Vagina (tissue), 2 donors: ENCODE measurements around the gene MGLL. TPM values are rescaled to one million over a fixed set of nuclear protein-coding genes. Genes with fewer than 3 reads are reported as not detected.
"Not testable (repeated sequence)": the region's sequence is repeated elsewhere in the genome, so short reads cannot be mapped to it uniquely, and the experiment has no call there.

ENCODE experiments used
- DNase-seq, 2 donors: peaks; one replicate each; pipeline ENCODE4 v3.0.0-alpha.2; 2017; ENCODE audit errors: extremely low spot score in 2 of 2
- H3K27ac ChIP-seq: fragments of 200-600 bp; sonication (generic); one replicate; pipeline ENCODE4 v1.5.1; 2019
- H3K27me3 ChIP-seq: fragments of 200-600 bp; sonication (generic); one replicate; pipeline ENCODE4 v1.5.1; 2019
- H3K36me3 ChIP-seq, 2 donors: fragments of 200-600 bp; sonication (generic); one replicate each; pipeline ENCODE4 v1.5.1; 2017 to 2019
- H3K4me1 ChIP-seq: fragments of 200-600 bp; sonication (generic); one replicate; pipeline ENCODE4 v1.5.1; 2019
- H3K4me3 ChIP-seq, 2 donors: fragments of 200-600 bp; sonication (generic); 1 replicate in 1 of 2; 2 replicates in 1 of 2; pipeline ENCODE4 v1.5.1; 2016 to 2019
- H3K9me3 ChIP-seq: fragments of 200-600 bp; sonication (generic); one replicate; pipeline ENCODE4 v1.5.1; 2019
- CTCF ChIP-seq, 3 experiments: fragments of 450-650 bp in 2 of 3; fragments of 200-600 bp in 1 of 3; sonication (generic) in 1 of 3; IDR thresholded peaks; one replicate each; pipeline ENCODE4 v1.5.1; 2017 to 2019; ENCODE audit warnings: antibody characterized with exemption in 3 of 3, mild to moderate bottlenecking in 2 of 3, moderate library complexity in 2 of 3
- POLR2A ChIP-seq, 2 donors: fragments of 450-650 bp; IDR thresholded peaks; one replicate each; pipeline ENCODE4 v1.6.1; 2017; ENCODE audit warnings: antibody characterized with exemption in 2 of 2, mild to moderate bottlenecking in 2 of 2, moderate library complexity in 2 of 2
- POLR2AphosphoS5 ChIP-seq, 2 donors: sonication (generic); formaldehyde crosslinking; IDR thresholded peaks; one replicate each; pipeline ENCODE4 v1.9.0; 2017; ENCODE audit warnings: antibody characterized with exemption in 2 of 2, mild to moderate bottlenecking in 2 of 2, low read depth in 1 of 2; ENCODE audit not compliant: insufficient read depth in 1 of 2
- intact Hi-C: fragments of 100-400 bp; cut with DNase I; formaldehyde crosslinking; loops from one replicate; pipeline ENCODE4 v1.15.1; 2023
- total RNA-seq: library from RNA; depleted of rRNA; stranded (reverse); fragments of >200 nt; gene quantifications from one replicate; pipeline ENCODE4 v1.2.3, GENCODE V29; 2016

The MGLL gene
- total RNA-seq, 1 donor from 2014 or later, result 35.6 TPM

- H3K27me3 ChIP-seq, result no peaks in the 10 kb centered on the region
- peaks cover 16% of the 10 kb centered on the region for H3K4me1 ChIP-seq
- no peaks in the 10 kb centered on the region for H3K36me3 ChIP-seq
- H3K9me3 ChIP-seq, result no peaks in the 10 kb centered on the region
- intact Hi-C loops, result no loop called here
- TF ChIP-seq POLR2AphosphoS5 (IDR thresholded peaks at IDR 0.05; ENCODE audit: insufficient read depth in 1 of 2, low read depth in 1 of 2), result peak; percentile 34 to 69
- TF ChIP-seq CTCF (IDR thresholded peaks at IDR 0.05), result no peak
- H3K27ac ChIP-seq, result peak overlapping the region; percentile 74
- no peak for DNase-seq
- H3K4me3 ChIP-seq, result no peak overlapping the region
Measured at GRCh38 chr3:127707851-127708411, 114.4 kb downstream of the MGLL start.

GRCh38 chr3:127706785-127707351 is 115.4 kb downstream of the MGLL start:
- peak overlapping the region; percentile 74 for H3K27ac ChIP-seq

GRCh38 chr3:127706312-127706711 is 116.0 kb downstream of the MGLL start:
- Histone ChIP-seq H3K4me3 (no peak overlapping the region), H3K9me3 (no peaks in the 10 kb centered on the region), H3K27ac (peak overlapping the region; percentile 74), H3K27me3 (no peaks in the 10 kb centered on the region), H3K36me3 (no peaks in the 10 kb centered on the region), H3K4me1 (peaks cover 22% of the 10 kb centered on the region)
- intact Hi-C loops, result no loop called here
- DNase-seq, result no peak
- no peak for TF ChIP-seq CTCF (IDR thresholded peaks at IDR 0.05)

More at GRCh38 chr3:127706785-127707351, 115.4 kb downstream of the MGLL start:
- TF ChIP-seq POLR2A (IDR thresholded peaks at IDR 0.05) (no peak), POLR2AphosphoS5 (IDR thresholded peaks at IDR 0.05; ENCODE audit: insufficient read depth in 1 of 2, low read depth in 1 of 2) (no peak), CTCF (IDR thresholded peaks at IDR 0.05) (no peak)
- Histone ChIP-seq H3K36me3 (no peaks in the 10 kb centered on the region), H3K4me3 (no peak overlapping the region), H3K27me3 (no peaks in the 10 kb centered on the region), H3K9me3 (no peaks in the 10 kb centered on the region), H3K4me1 (peaks cover 17% of the 10 kb centered on the region)
- intact Hi-C loops, result no loop called here
- DNase-seq, result no peak

GRCh38 chr3:127704840-127705239 is 117.5 kb downstream of the MGLL start:
- H3K27me3 ChIP-seq, H3K4me3 ChIP-seq, H3K36me3 ChIP-seq, DNase-seq, H3K9me3 ChIP-seq, H3K27ac ChIP-seq, intact Hi-C loops: not testable (repeated sequence)
- peaks cover 14% of the 10 kb centered on the region for H3K4me1 ChIP-seq

GRCh38 chr3:127702151-127702578 is 120.2 kb downstream of the MGLL start:
- Histone ChIP-seq H3K27me3 (no peaks in the 10 kb centered on the region), H3K27ac (peak overlapping the region; percentile 60), H3K4me1 (peaks cover 40% of the 10 kb centered on the region), H3K4me3 (no peak overlapping the region), H3K36me3 (no peaks in the 10 kb centered on the region), H3K9me3 (no peaks in the 10 kb centered on the region)
- no peak for DNase-seq
- no peak for TF ChIP-seq POLR2A (IDR thresholded peaks at IDR 0.05)
- no peak for TF ChIP-seq POLR2AphosphoS5 (IDR thresholded peaks at IDR 0.05; ENCODE audit: insufficient read depth in 1 of 2, low read depth in 1 of 2)
- no peak for TF ChIP-seq CTCF (IDR thresholded peaks at IDR 0.05)
- intact Hi-C loops, result no loop called here
